RCC 7860 (cell line): ENCODE measurements around the gene KCNJ9.
A peak's percentile ranks its signal among the peaks of the same experiment; 100 is the strongest.
"Not testable (repeated sequence)": the region's sequence is repeated elsewhere in the genome, so short reads cannot be mapped to it uniquely, and the experiment has no call there.

ENCODE experiments used
- DNase-seq: peaks from one replicate; pipeline ENCODE4 v3.0.0-alpha.2; 2015; ENCODE audit warnings: low spot score
- FAIRE-seq: peaks from 2 replicates; lab custom pipeline; 2012; peaks lifted over from hg19 to GRCh38; lab: Jason Lieb, UNC

The KCNJ9 gene

DNA sequence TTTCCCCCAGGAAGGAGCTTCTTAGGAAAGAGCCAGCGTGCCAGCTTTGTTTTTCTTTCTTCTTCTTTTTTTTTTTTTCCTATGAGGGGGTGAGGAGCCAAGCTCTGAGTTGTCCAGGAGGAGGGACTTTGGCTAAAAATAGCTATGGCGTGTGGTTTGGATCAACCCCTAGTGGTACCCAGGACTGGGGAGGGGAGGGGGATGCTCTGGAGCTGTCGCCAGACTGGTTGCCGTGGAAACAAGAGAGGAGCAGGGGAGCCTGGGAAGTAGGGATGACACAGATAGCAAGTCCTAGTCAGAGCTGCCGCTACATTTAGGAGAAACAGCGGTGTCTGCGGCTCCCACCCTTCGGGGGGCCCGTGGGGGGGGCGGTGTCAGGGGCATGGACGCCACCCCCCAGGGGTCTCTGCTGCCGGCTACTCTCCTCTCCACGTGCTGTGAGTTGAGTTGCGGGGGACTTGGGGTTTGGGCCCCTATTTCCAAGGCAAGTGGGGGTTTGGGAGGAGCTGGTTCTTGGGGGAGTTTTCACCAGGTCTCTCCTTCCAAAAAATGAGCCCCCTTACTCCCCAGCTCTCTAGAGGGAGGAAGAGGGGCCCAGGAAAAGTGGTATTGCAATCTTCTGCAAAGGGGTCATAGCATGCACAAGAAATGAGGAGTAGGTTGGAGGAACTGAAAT, at the start of gene KCNJ9:
KCNJ9 (plus strand) TSS at position 278 of the 676 bp plus-strand sequence. CDS start 2,493 bp downstream, outside the sequence.
- no peak for FAIRE-seq
- no peak for DNase-seq

DNA sequence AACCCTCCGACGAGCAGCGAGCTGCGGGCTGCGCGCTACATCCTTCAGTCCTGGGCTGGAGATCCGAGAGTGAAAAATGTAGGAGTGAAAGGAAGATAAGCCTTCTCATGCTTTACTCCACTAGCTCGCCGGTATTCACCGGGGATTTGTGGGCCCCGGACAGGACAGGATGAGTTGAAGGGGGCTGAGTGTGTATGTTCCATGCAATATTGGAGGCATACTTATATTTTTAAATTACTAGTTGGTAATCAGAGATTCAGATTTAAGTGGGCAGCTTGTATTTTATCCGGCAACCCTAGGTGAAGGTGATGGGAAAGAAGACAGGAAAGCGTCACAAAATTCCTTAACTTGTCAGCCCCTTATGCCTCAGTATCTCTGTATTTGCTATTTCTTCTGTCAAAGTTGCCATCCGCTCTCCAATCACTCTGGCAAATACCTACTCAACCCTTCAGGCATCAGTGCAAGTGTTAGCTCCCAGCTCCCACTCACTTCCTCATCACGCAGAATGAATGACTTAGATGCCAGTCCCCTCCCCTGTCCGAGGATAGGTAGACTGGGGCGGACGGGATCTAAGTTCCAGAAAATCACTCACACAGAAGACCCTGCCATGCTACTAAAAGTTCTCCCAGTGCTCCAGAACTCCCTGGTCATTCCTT, 49.0 kb upstream of the KCNJ9 start:
- peak; percentile 18 for DNase-seq
- FAIRE-seq, result no peak

DNA sequence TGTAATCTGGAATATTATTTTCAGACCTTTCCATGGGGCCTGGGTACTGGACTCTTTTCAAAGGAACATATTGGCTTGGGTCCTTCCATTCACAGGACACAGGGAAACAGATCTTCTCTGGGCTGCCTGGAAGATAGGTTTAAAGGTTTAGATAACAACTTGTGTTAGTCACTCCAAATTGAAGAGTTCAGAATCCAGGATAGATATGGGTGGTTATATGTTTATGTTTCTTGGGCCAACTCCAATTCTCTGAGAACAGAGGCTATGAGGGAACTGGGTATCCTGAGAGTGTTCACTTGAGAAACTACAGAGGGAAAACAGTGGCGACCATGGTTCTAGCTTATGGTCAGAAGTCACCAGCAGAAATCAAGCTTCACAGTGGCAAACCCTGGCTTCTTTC, 40.9 kb upstream of the KCNJ9 start:
- FAIRE-seq (no peak), DNase-seq (no peak)

DNA sequence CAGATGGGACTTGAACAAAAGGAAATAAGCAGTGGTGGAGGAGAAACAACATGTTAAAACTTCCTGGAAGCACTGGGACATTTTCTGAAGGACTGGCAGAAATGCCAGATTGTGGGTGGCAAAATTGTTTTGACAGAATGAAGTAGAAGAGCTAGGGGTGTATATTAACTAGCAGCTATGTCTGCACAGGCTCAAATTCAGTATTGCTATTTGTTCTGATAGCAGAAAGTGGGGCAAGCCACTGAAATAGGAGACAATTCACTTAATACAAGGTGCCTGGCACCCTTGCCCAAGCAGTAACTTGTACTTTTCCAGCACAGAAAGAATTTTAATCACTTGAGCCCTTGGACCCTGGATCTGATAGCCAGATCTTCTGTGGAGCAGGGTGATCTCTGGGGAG, 37.8 kb upstream of the KCNJ9 start:
- DNase-seq (no peak), FAIRE-seq (no peak)

DNA sequence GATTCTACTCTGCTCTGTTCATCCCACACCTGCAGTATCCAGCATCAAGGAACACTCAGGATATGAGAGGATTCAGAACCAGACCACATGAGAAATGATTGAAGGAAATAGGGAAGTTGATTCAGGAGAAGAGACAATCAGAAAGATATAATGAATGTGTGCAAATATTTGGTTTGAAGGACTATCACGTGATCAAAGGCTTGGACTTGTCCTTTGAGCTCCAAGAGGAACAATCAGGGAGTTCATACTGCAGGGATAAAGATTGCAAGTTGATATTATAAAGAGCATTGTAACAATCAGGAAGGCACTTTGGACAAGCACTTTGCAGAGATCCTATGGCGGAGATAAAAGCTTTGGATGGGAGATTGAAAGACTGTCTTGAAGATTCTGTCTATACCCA, 35.7 kb upstream of the KCNJ9 start:
- DNase-seq, result no peak
- FAIRE-seq, result no peak

DNA sequence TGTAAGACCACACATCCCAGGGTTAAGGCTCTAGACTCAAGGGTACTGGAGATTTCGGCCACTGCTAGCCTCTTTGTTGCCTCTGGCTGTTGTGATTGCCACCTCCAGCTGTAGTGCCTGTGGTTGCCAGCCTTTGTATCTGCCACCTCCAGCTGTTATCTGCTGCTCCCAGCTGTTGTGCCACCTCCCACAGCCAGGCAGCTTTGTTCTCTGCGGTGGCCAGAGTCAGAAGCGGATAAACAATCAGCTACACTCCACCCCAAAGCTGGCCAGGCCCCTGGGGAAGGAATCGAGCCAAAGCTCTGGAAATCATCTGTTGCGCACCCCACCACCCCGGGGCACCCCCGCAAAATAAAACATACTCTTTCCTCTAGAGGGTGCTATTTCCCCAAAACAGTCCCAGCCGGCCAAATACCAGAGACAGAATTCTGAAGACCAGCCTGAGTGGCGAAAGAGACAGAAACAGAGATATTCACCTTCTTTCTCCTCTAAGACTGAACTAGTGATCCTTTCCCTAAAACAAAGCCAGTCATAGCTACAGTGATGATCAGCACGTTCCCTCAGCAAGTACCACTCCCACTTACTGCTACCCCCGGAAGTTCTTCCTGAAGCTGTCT, 34.7 kb upstream of the KCNJ9 start:
- DNase-seq (no peak), FAIRE-seq (no peak)

DNA sequence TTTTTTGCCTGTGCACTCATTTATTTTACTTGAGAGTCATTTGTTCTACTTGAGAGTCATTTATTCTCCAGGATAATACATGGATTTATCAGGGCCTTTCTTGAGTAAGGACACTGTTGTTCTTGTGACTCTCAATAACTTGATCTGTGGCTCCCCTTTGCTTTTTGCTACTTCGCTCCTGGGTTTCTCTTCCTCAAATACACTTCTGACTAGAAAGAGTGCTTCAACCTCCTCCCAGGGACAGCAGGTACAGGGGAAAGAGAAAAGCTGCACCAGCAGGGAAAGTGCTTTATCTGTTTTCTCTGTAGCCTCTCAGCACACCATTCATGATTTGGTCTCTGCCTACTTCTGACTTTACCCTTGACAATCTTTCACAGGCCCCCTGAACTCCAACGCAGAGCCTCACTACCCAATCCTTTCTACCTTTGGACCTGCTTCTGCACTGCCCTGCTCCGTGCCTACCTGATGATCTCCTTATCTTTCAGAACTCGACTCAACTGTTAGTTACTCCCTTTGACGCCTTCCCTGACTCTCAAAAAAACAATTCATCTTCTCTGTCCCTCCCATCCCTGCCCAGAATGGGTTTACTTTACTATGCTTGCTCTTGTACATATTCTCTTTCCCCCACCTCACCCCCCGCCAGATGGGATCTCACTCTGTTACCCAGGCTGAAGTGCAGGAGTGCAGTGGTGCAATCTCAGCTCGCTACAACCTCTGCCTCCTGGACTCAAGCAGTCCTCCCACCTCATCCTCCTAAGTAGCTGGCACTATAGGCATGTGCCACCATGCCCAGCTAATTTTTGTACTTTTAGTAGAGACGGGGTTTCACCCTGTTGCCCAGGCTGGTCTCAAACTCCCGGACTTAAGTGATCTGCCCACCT, 34.0 kb upstream of the KCNJ9 start:
- DNase-seq (no peak), FAIRE-seq (no peak)

DNA sequence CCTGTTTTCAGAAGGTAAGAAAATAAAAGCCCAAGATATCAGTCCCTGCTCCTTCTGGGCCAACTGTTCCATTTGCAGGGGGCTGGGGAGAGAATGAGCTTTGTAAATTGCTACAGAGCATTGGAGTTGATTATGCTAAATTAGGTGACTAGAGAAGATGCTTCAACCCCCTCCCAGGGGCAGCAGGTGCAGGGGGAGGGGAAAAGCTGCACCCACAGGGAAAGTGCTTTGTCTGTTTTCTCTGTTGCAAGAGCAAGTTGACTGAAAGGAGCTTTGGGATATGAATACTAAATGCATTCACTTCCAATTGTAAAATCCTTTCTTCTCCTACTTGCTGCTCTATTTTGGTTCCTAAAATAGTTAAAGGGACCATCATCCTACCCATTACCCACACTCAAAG, 33.0 kb upstream of the KCNJ9 start:
- FAIRE-seq (no peak), DNase-seq (no peak)

DNA sequence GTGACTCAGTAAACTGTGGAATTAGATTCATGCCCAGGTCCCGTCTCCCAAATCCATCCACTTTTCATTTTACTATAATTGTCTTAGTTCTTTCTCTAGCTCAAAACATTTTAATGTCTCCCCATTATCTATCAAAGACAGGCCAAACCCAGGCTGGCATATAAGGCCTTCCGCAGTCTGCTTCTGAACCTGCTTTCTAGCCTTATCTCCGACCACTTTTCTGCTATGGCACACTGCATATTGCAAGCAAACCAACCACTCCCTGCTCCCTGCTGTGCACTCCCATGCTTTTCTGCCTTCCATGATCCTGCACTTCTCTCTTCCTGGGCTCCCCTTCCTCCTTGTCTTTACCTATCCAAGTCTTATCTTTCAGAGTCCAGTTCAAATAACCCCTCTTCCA, 32.2 kb upstream of the KCNJ9 start:
- FAIRE-seq, result no peak
- no peak for DNase-seq

DNA sequence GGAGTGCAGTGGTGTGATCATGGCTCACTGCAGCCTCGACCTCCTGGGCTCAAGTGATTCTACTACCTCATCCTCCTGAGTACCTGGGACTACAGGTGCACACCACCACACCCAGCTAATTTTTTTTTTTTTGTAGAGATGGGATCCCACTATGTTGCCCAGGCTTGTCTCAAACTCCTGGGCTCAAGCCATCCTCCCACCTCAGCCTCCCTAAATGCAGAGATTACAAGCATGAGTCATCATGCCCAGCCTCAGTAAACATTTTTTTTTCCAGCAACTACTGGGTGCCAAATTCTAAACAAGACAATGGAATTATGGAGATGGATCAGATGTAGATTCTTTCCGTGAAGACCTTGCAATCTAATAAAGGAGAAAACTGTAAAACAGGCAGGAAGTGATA, 31.2 kb upstream of the KCNJ9 start:
- not testable (repeated sequence) for DNase-seq

DNA sequence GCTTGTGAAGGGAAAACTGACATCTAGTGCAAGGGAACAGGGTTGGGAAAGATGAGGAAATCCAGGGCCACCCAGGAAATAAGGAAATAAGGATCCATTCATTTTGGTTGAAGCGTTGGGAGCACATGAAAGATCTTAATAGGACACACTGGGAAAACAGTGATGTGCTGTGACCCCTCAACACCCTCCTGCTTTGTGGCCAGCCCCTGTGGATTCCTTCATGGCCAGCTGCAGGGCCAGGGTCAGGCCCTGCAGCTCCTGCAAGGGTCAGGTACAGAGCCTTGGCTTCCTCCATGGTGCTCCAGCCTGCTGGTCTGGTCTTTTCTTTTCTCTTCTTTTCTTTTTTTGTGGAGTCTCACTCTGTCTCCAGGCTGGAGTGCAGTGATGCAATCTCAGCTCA, 30.7 kb upstream of the KCNJ9 start:
- no peak for DNase-seq
- no peak for FAIRE-seq

More for the DNA sequence above, 31.2 kb upstream of the KCNJ9 start:
- FAIRE-seq, result not testable (repeated sequence)

DNA sequence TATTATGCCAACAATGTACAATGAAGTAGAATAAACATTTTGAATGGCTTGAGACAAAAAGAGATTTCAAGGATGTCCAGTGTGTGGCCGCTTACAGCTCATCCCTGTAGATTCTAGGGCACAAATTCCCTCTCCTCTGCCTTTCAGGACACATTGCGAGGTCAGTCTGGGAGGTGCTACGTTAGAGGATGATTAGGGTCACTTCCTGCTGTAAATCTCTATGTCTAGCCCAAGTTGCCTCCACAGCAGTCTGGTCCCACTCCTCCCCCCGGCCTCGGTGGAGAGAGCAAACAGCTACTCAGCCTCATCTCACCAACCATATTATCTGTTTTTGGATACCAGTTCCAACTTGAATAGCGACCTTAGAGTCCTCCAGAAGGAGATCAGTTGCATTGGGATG, 28.4 kb upstream of the KCNJ9 start:
- FAIRE-seq (no peak), DNase-seq (no peak)

DNA sequence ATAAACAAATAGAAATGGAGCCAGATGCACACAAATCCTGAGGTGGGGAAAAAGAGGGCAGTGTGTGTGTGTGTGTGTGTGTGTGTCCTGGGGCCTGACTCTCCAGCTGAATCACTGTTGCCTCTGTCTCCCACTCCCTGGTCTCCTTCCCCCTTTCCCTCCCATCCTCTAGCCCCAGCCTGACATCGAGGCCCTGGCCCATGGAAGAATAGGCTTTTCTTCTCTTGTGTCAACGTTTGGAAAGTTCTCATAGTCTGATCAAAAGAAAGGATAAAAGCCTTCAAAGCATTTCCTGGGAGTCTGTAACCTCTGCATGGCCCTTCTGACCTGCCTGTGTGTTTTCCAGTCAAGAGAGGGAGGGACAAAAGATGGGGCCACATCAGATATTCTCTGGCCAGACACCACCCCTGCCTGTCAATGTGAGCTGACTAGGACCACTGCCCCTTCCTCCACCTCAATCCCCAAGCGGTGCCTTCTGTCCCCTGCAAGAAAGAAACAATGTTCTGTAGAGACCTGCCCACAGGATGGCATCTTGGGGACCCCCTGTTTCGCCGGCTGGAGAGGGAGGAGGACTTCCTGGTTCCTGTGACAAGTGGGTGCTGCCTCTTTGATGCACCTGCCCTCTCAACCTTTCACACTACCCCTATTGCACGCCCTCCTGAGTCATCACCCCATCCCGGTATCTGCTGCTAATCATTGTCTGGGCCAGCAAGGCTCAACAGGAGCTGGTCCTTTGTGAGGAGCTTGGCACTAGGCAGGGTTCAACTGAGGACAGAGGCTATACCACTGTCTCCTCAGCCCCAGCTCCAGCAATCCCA, 27.6 kb upstream of the KCNJ9 start:
- no peak for FAIRE-seq

DNA sequence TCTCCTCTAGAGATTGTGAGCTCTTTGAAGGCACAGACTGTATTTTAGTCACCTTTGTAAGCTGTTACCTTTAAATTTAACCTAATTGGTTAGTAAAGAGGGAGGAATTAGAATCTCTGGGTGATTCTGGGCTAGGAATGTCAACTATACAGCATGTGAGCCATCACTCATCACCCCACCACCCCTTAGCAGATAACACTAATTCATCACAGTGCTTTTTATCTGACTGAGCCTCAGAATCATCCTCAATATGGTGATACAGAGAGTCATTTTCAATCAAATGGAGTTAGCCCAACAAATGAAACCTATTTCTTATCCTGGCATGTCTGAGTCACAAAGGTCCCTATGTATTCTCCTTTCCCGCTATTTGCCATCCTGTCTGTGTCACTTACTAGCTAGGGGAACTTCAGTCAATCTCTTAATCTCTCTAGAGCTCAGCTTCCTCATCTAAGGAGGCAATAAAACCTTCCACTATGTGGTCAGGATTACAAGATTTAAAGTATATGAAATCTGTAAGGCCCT, 24.6 kb upstream of the KCNJ9 start:
- DNase-seq, result no peak
- no peak for FAIRE-seq

More for the DNA sequence above, 27.6 kb upstream of the KCNJ9 start:
- DNase-seq, result no peak

DNA sequence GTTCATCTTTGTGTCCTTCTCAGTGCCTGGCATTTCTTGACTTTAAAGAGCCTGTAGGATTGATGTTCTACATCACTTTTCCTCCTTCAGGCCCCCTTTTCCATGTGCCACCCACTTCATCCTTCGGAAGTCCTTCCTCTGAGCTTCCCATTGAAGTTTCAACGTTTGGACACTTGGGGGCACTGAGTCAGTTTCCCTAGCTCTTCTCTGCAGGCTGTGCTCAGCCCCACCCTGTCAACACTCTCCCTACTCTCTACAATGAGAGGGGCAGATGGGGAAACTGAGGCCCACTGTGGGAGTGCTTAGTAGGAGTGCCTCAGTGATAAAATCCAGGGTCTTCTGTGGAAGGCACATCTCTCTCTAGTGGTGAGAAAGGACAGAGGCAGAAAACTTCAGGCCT, 23.3 kb upstream of the KCNJ9 start:
- DNase-seq, result no peak
- no peak for FAIRE-seq

DNA sequence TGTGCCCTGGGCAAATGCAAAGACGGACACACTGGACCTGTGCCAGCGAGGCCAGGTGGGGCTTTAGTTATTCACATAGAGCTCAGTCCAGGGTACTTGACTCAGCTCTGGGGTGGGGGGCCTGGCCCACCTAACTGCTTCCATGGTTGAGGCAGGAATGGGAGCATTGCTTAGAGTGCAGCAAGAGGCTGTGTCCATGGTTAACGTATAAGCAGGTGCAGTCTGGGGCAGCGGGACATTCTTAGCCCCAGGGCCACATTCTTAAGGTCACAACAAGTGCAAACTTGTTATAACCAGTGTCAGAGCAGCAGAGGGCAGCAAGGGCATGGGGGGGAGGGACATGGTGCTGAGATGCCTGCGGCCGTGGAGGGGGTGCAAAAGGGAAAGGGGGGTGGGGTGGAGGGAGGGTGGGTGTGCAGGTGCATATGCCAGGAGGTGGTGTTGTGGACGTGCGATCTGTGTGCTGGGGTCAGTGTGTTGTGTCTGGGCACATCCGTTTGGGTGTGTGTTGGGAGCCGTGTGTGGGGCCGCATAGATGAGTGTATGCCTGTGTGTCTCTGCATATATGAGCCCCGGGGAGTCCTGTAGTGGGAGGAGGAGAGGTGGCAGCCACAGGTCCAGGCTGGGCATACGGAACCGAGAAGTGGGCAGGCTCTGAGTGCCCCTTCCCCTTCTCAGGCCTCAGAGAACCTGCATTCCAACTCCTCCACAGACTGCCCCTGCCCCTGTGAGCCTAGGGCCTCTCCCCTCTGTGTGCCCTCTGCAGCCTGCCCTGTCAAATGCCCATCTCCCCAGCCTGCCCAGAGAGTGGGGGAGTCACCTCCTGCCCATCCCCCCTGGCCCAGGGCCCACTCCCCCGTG, 19.7 kb upstream of the KCNJ9 start:
- FAIRE-seq (no peak), DNase-seq (no peak)

DNA sequence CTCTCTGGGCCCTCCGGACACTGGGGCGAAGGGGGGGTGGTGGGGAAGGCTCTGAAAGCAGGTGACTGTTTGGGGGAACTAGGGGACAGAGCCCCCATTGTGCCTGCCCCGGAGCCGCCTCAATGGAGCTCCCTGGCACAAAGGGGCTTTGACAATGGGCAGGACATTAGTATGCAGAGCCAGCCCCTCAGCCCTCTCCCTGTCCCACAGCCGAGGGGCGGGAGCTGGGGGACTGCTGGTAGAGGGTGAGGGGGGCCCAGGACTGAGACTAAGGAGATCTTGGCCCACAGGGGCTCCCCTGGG, 19.2 kb upstream of the KCNJ9 start:
- DNase-seq, result no peak
- FAIRE-seq, result no peak

DNA sequence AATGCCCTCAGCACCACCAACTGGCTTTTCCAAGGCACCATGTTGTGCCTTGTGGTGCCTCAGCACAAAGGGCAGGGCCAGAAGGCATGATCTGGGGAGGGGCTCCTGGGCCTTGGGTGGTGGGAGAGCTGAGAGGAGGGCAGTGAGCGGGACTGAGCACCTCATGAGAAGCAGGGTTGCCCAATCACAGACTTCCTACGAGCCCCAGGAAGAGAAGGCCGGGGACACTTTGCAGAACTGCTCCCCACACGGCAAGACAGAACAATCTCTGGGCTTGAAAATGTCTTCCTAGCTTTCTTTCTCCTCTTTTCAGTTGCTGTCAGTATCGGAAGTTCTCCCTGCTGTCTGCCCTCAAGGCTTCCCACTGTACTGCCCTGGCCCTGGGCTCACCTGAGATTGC, 18.2 kb upstream of the KCNJ9 start:
- DNase-seq (no peak), FAIRE-seq (no peak)

DNA sequence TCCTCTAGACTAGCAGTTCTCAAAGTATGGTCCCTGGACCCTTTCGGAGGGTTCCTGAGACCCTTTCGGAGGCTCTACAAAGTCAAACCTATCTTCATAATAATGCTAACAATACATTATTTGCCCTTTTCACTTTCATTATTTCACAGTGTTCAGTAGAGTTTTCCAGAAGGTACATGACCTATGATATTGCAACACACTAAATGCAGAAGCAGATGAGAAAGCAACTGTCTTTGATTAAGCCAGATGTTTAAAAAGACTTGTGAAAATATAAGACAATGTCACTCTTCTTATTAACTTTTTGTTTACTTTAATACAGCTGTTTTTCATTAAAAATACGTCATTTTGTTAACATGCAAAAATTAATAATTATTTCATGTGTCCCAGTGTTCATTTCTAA, 17.2 kb upstream of the KCNJ9 start:
- DNase-seq, result no peak
- FAIRE-seq, result no peak

DNA sequence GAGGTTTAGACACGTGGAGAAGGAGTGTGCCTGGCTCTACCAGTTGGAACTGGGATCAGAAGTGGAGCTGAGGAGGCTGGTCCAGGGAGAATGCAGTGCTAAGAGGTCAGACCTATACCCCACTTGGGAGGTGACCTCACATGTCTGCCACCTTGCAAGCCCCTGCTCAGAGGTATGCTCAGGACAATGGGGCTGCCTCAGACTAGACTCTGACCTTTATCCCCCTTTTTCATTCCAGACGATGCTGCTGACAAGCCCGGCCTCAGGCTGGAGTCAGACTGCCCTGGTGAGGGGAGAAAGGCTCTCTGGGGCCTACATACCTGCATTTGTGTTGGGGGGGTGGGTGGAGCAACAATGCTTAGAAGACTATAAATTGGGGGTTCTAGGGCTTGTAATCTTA, 16.6 kb upstream of the KCNJ9 start:
- FAIRE-seq (no peak), DNase-seq (no peak)
